EH (cell line): ENCODE results near the gene ISYNA1.

Experiments
- DNase-seq: peaks from one replicate; pipeline ENCODE4 v3.0.0-alpha.2; 2015; ENCODE audit warnings: low read depth

ISYNA1 gene

GRCh38 chr19:18431351-18432197 is 6.4 kb downstream of the ISYNA1 start:
- DNase-seq, result no peak

- no peak for DNase-seq
Observed at GRCh38 chr19:18430417-18431144, 7.4 kb downstream of the ISYNA1 start.

- DNase-seq, result no peak
Observed at GRCh38 chr19:18429717-18430416, 8.1 kb downstream of the ISYNA1 start.

GRCh38 chr19:18428787-18429674 is 8.9 kb downstream of the ISYNA1 start:
- peak; percentile 88 for DNase-seq

- no peak for DNase-seq
Observed at GRCh38 chr19:18428173-18428786, 9.7 kb downstream of the ISYNA1 start.

GRCh38 chr19:18427743-18428113 is 10.2 kb downstream of the ISYNA1 start:
- no peak for DNase-seq

GRCh38 chr19:18427080-18427742 is 10.7 kb downstream of the ISYNA1 start:
- no peak for DNase-seq

- no peak for DNase-seq
Observed at GRCh38 chr19:18426416-18426767, 11.5 kb downstream of the ISYNA1 start.

- DNase-seq, result peak; percentile 78
Observed at GRCh38 chr19:18425515-18426415, 12.2 kb downstream of the ISYNA1 start.

GRCh38 chr19:18424890-18425514 is 12.9 kb downstream of the ISYNA1 start:
- DNase-seq, result no peak

GRCh38 chr19:18424122-18424889 is 13.6 kb downstream of the ISYNA1 start:
- DNase-seq, result no peak

GRCh38 chr19:18423258-18424020 is 14.5 kb downstream of the ISYNA1 start:
- DNase-seq, result no peak

- no peak for DNase-seq
Observed at GRCh38 chr19:18422530-18423191, 15.3 kb downstream of the ISYNA1 start.

GRCh38 chr19:18421371-18421959 is 16.5 kb downstream of the ISYNA1 start:
- no peak for DNase-seq

GRCh38 chr19:18420930-18421329 is 17.0 kb downstream of the ISYNA1 start:
- DNase-seq, result no peak

- no peak for DNase-seq
Observed at GRCh38 chr19:18419699-18420460, 18.1 kb downstream of the ISYNA1 start.
